GM23248 (cell line): ENCODE results near the gene SLC48A1.

Experiments used
- EZH2 ChIP-seq: fragments of 200-600 bp; sonication (generic); IDR thresholded peaks from 2 replicates; pipeline ENCODE4 v1.6.1; 2018; ENCODE audit warnings: antibody characterized with exemption, mild to moderate bottlenecking; ENCODE audit not compliant: insufficient read depth, poor library complexity, severe bottlenecking
- EZH2phosphoT487 ChIP-seq: fragments of 200-600 bp; sonication (generic); IDR thresholded peaks from 2 replicates; pipeline ENCODE4 v1.6.1; 2018; ENCODE audit warnings: antibody characterized with exemption, moderate library complexity, mild to moderate bottlenecking, low read depth; ENCODE audit not compliant: insufficient read depth

GRCh38 chr12:47771304-47771703, 1.7 kb upstream of the SLC48A1 start:
- TF ChIP-seq EZH2phosphoT487 (no peak), EZH2 (no peak)
